SK-N-SH treated with all-trans-retinoic acid at 6 μM for 48 hours (cell line): Measurements from ENCODE around the gene TSPO.

Source experiments
- ARNTL ChIP-seq: fragments of 450-650 bp; formaldehyde crosslinking; IDR thresholded peaks from 2 replicates; pipeline ENCODE4 v1.5.0; 2020; ENCODE audit warnings: low read depth, mild to moderate bottlenecking, moderate library complexity, borderline replicate concordance
- OSR1 ChIP-seq: fragments of 250-450 bp; sonication (Bioruptor Pico); IDR thresholded peaks from 2 replicates; pipeline ENCODE4 v1.8.0; 2022; ENCODE audit warnings: moderate library complexity, mild to moderate bottlenecking, inconsistent platforms
- PATZ1 ChIP-seq: fragments of 250-450 bp; sonication (Bioruptor Pico); IDR thresholded peaks from 2 replicates; pipeline ENCODE4 v1.8.0; 2020; ENCODE audit warnings: mild to moderate bottlenecking, moderate library complexity, borderline replicate concordance
- SNAI2 ChIP-seq: fragments of 250-450 bp; sonication (Bioruptor Pico); IDR thresholded peaks from 2 replicates; pipeline ENCODE4 v1.5.0; 2020; ENCODE audit warnings: mild to moderate bottlenecking, moderate library complexity
- TCF4 ChIP-seq: fragments of 250-450 bp; sonication (Bioruptor Pico); IDR thresholded peaks from 2 replicates; pipeline ENCODE4 v1.8.0; 2021; ENCODE audit warnings: mild to moderate bottlenecking, moderate library complexity, borderline replicate concordance
- TSHZ2 ChIP-seq: fragments of 250-450 bp; sonication (Bioruptor Pico); IDR thresholded peaks from 2 replicates; pipeline ENCODE4 v1.5.0; 2020; ENCODE audit warnings: mild to moderate bottlenecking, moderate library complexity
- ZFP30 ChIP-seq: fragments of 450-650 bp; formaldehyde crosslinking; IDR thresholded peaks from 2 replicates; pipeline ENCODE4 v1.5.0; 2022; ENCODE audit warnings: mild to moderate bottlenecking, moderate library complexity

GRCh38 chr22:43176090-43176489 is 24.7 kb downstream of the TSPO start:
- TF ChIP-seq TSHZ2 (CRISPR knock-in tag) (no peak), OSR1 (CRISPR knock-in tag) (no peak), ARNTL (CRISPR knock-in tag) (no peak), TCF4 (CRISPR knock-in tag) (no peak), ZFP30 (no peak), PATZ1 (CRISPR knock-in tag) (no peak), SNAI2 (CRISPR knock-in tag) (no peak)
